Measurements from ENCODE around the gene SP2. TPM values are rescaled to one million over a fixed set of nuclear protein-coding genes. Genes with fewer than 3 reads are reported as not detected.

SP2 gene
- total RNA-seq, 2 donors from 2014 or later, result 12.8 to 13.4 TPM

DNA sequence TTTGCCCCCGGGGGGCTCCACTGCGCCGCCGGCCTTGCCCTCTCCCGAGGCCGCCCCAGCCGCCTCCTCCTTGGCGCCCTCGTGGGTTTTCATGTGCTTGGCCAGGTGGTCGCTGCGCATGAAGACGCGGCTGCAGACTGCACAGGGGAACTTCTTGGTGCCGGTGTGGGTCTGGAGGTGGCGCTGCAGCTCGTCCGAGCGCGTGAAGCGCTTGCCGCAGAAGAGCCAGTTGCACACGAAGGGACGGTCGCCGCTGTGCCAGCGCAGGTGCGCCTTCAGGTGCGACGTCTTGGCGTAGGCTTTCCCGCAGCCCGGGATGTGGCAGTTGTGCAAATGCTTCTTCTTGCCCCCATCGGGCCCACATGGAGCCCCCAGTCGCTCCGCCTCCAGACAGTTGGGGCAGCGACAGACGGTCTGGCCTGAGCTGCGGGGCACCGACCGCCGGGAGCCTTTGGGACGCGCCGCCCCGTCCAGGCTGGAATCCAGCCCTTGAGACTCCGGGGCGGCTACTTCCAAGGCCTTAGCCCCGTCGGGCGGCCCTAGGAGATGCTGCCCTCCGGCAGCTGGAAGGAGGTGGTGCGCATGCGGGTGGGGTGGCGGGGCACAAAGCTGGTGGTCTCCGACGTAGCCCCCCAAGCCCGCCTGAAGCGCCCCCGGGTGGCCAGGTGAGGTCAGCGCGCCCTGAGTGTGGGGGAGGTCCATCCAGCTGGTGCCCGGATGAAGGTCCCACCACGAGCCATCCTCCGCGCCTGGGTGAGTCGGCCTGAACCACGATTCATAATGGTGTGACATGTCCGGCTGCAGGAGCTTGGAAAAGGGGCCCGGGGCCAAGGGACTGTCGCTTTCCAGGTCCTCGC lies 48.5 kb upstream of the SP2 start:
- H3K4me3 Mint-ChIP-seq, result peak overlapping the region; percentile 43
- no peak overlapping the region for H3K27ac ChIP-seq (ENCODE audit: low read depth, low read length)
- H3K9me3 Mint-ChIP-seq, result no peaks in the 10 kb centered on the region
- DNase-seq, result peak; percentile 94
- H3K9ac ChIP-seq (ENCODE audit: extremely low read depth, low read length, poor library complexity, severe bottlenecking), result no peak overlapping the region
- H3K27ac Mint-ChIP-seq, result no peak overlapping the region
- H3K27me3 ChIP-seq (ENCODE audit: control insufficient read depth, insufficient read depth, low read length, poor library complexity, severe bottlenecking), result peaks cover 73% of the 10 kb centered on the region
- TF ChIP-seq, protein P1, sequence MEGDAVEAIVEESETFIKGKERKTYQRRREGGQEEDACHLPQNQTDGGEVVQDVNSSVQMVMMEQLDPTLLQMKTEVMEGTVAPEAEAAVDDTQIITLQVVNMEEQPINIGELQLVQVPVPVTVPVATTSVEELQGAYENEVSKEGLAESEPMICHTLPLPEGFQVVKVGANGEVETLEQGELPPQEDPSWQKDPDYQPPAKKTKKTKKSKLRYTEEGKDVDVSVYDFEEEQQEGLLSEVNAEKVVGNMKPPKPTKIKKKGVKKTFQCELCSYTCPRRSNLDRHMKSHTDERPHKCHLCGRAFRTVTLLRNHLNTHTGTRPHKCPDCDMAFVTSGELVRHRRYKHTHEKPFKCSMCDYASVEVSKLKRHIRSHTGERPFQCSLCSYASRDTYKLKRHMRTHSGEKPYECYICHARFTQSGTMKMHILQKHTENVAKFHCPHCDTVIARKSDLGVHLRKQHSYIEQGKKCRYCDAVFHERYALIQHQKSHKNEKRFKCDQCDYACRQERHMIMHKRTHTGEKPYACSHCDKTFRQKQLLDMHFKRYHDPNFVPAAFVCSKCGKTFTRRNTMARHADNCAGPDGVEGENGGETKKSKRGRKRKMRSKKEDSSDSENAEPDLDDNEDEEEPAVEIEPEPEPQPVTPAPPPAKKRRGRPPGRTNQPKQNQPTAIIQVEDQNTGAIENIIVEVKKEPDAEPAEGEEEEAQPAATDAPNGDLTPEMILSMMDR (conservative IDR thresholded peaks at IDR 0.05), result peak; percentile 74
- peaks cover 15% of the 10 kb centered on the region for H3K4me1 Mint-ChIP-seq
- 31 to 32% methylated on average over 47 to 71 of the region's 71 CpGs for WGBS, 2 experiments (ENCODE audit: insufficient coverage in 1 of 2, insufficient read length in 1 of 2)
- H3K4me3 ChIP-seq (ENCODE audit: low read length), result no peak overlapping the region
- H3K27me3 Mint-ChIP-seq (ENCODE audit: insufficient read depth), result peaks cover 83% of the 10 kb centered on the region
- no peaks in the 10 kb centered on the region for H3K36me3 ChIP-seq (ENCODE audit: control insufficient read depth, insufficient read depth, low read length)
- H3K36me3 Mint-ChIP-seq (ENCODE audit: low read depth), result no peaks in the 10 kb centered on the region
- no peaks in the 10 kb centered on the region for H3K9me3 ChIP-seq (ENCODE audit: control insufficient read depth, low read length)
- H3K4me1 ChIP-seq (ENCODE audit: control insufficient read depth, insufficient read depth, low read length), result peaks cover 7% of the 10 kb centered on the region

DNA sequence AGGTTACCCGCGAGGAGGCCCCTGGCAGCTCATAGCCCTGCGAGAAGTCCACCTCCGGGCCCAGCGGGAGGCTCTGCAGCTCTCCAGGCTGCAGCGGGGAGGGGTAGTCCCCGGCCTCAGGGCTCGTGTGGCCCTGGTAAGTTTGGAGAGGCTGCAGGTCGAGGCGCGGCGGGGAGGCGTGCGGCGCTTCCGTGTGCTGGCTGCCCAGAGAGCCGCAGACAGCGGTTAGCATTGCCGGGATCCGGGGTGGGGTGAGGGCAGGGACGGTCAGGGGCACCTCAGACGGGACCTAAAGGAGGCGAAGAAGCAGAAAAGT lies 47.9 kb upstream of the SP2 start:
- Mint-ChIP-seq H3K36me3 (ENCODE audit: low read depth) (no peaks in the 10 kb centered on the region), H3K27me3 (ENCODE audit: insufficient read depth) (peaks cover 89% of the 10 kb centered on the region), H3K4me3 (peak overlapping the region; percentile 43), H3K27ac (no peak overlapping the region), H3K4me1 (peaks cover 13% of the 10 kb centered on the region), H3K9me3 (no peaks in the 10 kb centered on the region)
- Histone ChIP-seq H3K9me3 (ENCODE audit: control insufficient read depth, low read length) (no peaks in the 10 kb centered on the region), H3K4me3 (ENCODE audit: low read length) (no peak overlapping the region), H3K27me3 (ENCODE audit: control insufficient read depth, insufficient read depth, low read length, poor library complexity, severe bottlenecking) (peaks cover 79% of the 10 kb centered on the region), H3K9ac (ENCODE audit: extremely low read depth, low read length, poor library complexity, severe bottlenecking) (no peak overlapping the region), H3K4me1 (ENCODE audit: control insufficient read depth, insufficient read depth, low read length) (peaks cover 7% of the 10 kb centered on the region), H3K27ac (ENCODE audit: low read depth, low read length) (no peak overlapping the region), H3K36me3 (ENCODE audit: control insufficient read depth, insufficient read depth, low read length) (no peaks in the 10 kb centered on the region)
- WGBS, 2 experiments (ENCODE audit: insufficient coverage in 1 of 2, insufficient read length in 1 of 2), result 40 to 53% methylated on average over 7 to 23 of the region's 23 CpGs
- TF ChIP-seq, protein P1 (conservative IDR thresholded peaks at IDR 0.05), result no peak
- DNase-seq, result no peak

DNA sequence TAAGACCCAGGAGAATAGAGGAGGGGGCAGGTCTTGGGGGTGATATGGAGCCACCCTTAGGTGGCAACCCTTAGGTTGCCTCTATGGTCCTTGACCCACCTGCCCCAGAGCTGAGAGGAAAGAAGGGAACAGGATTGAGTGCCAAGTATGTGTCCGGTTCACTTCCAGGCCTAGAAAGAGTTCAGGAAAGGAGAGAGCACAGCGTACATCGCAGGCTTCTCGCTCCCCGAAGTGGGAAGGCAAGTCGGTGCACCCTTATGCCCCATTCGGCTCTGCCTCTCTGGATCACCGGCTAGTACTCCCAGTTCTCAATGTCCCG lies 45.7 kb upstream of the SP2 start:
- Histone ChIP-seq H3K4me3 (ENCODE audit: low read length) (peak overlapping the region; percentile 75), H3K36me3 (ENCODE audit: control insufficient read depth, insufficient read depth, low read length) (no peaks in the 10 kb centered on the region), H3K4me1 (ENCODE audit: control insufficient read depth, insufficient read depth, low read length) (no peaks in the 10 kb centered on the region), H3K9ac (ENCODE audit: extremely low read depth, low read length, poor library complexity, severe bottlenecking) (no peak overlapping the region), H3K9me3 (ENCODE audit: control insufficient read depth, low read length) (no peaks in the 10 kb centered on the region), H3K27ac (ENCODE audit: low read depth, low read length) (no peak overlapping the region), H3K27me3 (ENCODE audit: control insufficient read depth, insufficient read depth, low read length, poor library complexity, severe bottlenecking) (peaks cover 97% of the 10 kb centered on the region)
- no peaks in the 10 kb centered on the region for H3K36me3 Mint-ChIP-seq (ENCODE audit: low read depth)
- H3K4me1 Mint-ChIP-seq, result peaks cover 19% of the 10 kb centered on the region
- H3K27ac Mint-ChIP-seq, result no peak overlapping the region
- no peak for DNase-seq
- peaks cover 95% of the 10 kb centered on the region for H3K27me3 Mint-ChIP-seq (ENCODE audit: insufficient read depth)
- H3K4me3 Mint-ChIP-seq, result peak overlapping the region; percentile 69
- WGBS, 2 experiments (ENCODE audit: insufficient coverage in 1 of 2, insufficient read length in 1 of 2), result 22 to 31% methylated on average over 8 to 9 of the region's 9 CpGs
- TF ChIP-seq, protein P1 (conservative IDR thresholded peaks at IDR 0.05), result no peak
- no peaks in the 10 kb centered on the region for H3K9me3 Mint-ChIP-seq

Measured in endodermal cell (in vitro differentiated cells).